ENCODE results near the gene LRP1B.

GRCh38 chr2:140679752-140680151, 1451.1 kb downstream of the LRP1B start:
- TF ChIP-seq CTCF (IDR thresholded peaks at IDR 0.05): no peak
- TF ChIP-seq POLR2A (IDR thresholded peaks at IDR 0.05): no peak
